SU-DHL-6 (cell line): Measurements from ENCODE around the gene XRCC2.

Experiments used
- CTCF ChIP-seq: fragments of 200-600 bp; sonication (generic); IDR thresholded peaks from one replicate; pipeline ENCODE4 v1.5.1; 2017; ENCODE audit warnings: antibody characterized with exemption, mild to moderate bottlenecking, low read length, moderate library complexity; ENCODE audit not compliant: insufficient read depth, poor library complexity, severe bottlenecking
- EZH2phosphoT487 ChIP-seq: fragments of 200-600 bp; sonication (generic), shearing (Covaris generic); conservative IDR thresholded peaks from 2 replicates; pipeline ENCODE4 v1.6.1; 2018; ENCODE audit warnings: mild to moderate bottlenecking, antibody characterized with exemption, low read length, moderate library complexity, mixed read lengths

DNA sequence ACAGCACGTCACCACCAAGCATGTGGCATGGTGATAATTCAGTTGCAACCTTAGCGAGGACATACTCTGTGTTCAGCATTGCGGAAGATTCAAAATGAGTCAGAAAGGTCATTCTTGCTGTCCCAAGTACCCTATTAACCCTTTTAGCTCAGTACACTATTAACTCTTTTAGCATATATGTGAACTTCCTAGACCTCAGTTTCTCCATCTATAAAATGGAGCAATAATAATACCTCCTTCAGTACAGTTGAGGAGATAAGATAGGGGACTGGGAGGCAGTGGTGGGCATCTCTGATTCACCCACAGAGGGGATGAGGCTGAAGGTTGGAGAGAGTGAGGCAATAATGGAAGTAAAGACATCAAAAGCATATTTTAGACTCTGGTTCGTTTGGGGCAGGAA is 67.3 kb downstream of the XRCC2 start:
- TF ChIP-seq CTCF (no peak), EZH2phosphoT487 (no peak)
